ENCODE results near the gene ADAMTSL1.

ADAMTSL1 gene

GRCh38 chr9:18543406-18544192 is 69.6 kb downstream of the ADAMTSL1 start:
- H3K4me3 ChIP-seq (replicated peaks; ENCODE audit: insufficient read depth, low read length): no peak overlapping the region
- no peaks in the 10 kb centered on the region for H3K27me3 ChIP-seq (ENCODE audit: insufficient read depth, poor library complexity, severe bottlenecking)
- H3K27ac ChIP-seq (replicated peaks): no peak overlapping the region
- no peak for DNase-seq (ENCODE audit: low read depth in 1 of 2, low spot score in 1 of 2)
- TF ChIP-seq SPI1 (IDR thresholded peaks at IDR 0.05; ENCODE audit: borderline replicate concordance, low read depth): no peak
- TF ChIP-seq CTCF (IDR thresholded peaks at IDR 0.05; ENCODE audit: insufficient read depth, low read length): no peak
- no peak for TF ChIP-seq GABPA (IDR thresholded peaks at IDR 0.05; ENCODE audit: low read depth)

- no peak overlapping the region for H3K27ac ChIP-seq (replicated peaks)
- H3K27me3 ChIP-seq (ENCODE audit: insufficient read depth, poor library complexity, severe bottlenecking): no peaks in the 10 kb centered on the region
- H3K4me3 ChIP-seq (replicated peaks; ENCODE audit: insufficient read depth, low read length): no peak overlapping the region
- DNase-seq (ENCODE audit: low read depth in 1 of 2, low spot score in 1 of 2): no peak
- TF ChIP-seq GABPA (IDR thresholded peaks at IDR 0.05; ENCODE audit: low read depth): no peak
- TF ChIP-seq CTCF (IDR thresholded peaks at IDR 0.05; ENCODE audit: insufficient read depth, low read length): no peak
- TF ChIP-seq SPI1 (IDR thresholded peaks at IDR 0.05; ENCODE audit: borderline replicate concordance, low read depth): no peak
- TF ChIP-seq REST (IDR thresholded peaks at IDR 0.05; ENCODE audit: insufficient replicate concordance, low read depth): no peak
- no peak for TF ChIP-seq POLR2AphosphoS5 (IDR thresholded peaks at IDR 0.05; ENCODE audit: low read depth)
Measured at GRCh38 chr9:18544456-18544855, 70.5 kb downstream of the ADAMTSL1 start.

- Histone ChIP-seq H3K4me3 (replicated peaks; ENCODE audit: insufficient read depth, low read length) (no peak overlapping the region), H3K27me3 (ENCODE audit: insufficient read depth, poor library complexity, severe bottlenecking) (no peaks in the 10 kb centered on the region), H3K27ac (replicated peaks) (no peak overlapping the region)
- no peak for DNase-seq (ENCODE audit: low read depth in 1 of 2, low spot score in 1 of 2)
- TF ChIP-seq CTCF (IDR thresholded peaks at IDR 0.05; ENCODE audit: insufficient read depth, low read length) (no peak), SPI1 (IDR thresholded peaks at IDR 0.05; ENCODE audit: borderline replicate concordance, low read depth) (no peak), POLR2AphosphoS5 (IDR thresholded peaks at IDR 0.05; ENCODE audit: low read depth) (no peak), REST (IDR thresholded peaks at IDR 0.05; ENCODE audit: insufficient replicate concordance, low read depth) (no peak), GABPA (IDR thresholded peaks at IDR 0.05; ENCODE audit: low read depth) (no peak)
Measured at GRCh38 chr9:18545636-18546360, 71.8 kb downstream of the ADAMTSL1 start.

All from HL-60 (cell line).